SK-N-MC (cell line): ENCODE measurements around the gene KCNC2.

Experiments
- DNase-seq: peaks from one replicate; pipeline ENCODE4 v3.0.0-alpha.2; 2011; ENCODE audit warnings: low read depth, low spot score
- H3K27ac ChIP-seq: fragments of 200-600 bp; sonication (generic); 2 replicates; pipeline ENCODE4 v1.5.1; 2016; ENCODE audit warnings: mixed run types
- H3K36me3 ChIP-seq: fragments of 200-600 bp; sonication (generic); 2 replicates; pipeline ENCODE4 v1.6.1; 2017; ENCODE audit warnings: antibody characterized with exemption, low read length, mixed read lengths; ENCODE audit not compliant: insufficient read depth
- H3K4me3 ChIP-seq: fragments of 200-600 bp; sonication (generic); 2 replicates; pipeline ENCODE4 v1.5.1; 2016
- H3K9ac ChIP-seq: fragments of 200-600 bp; sonication (generic); 2 replicates; pipeline ENCODE4 v1.8.0; 2017; ENCODE audit warnings: mixed run types, mixed read lengths; ENCODE audit not compliant: insufficient read length
- H3K9me3 ChIP-seq: fragments of 200-600 bp; sonication (generic); 2 replicates; pipeline ENCODE4 v1.6.1; 2017; ENCODE audit warnings: low read depth, mild to moderate bottlenecking, antibody characterized with exemption, low read length, moderate library complexity, mixed read lengths
- EZH2 ChIP-seq: fragments of 200-600 bp; sonication (generic); IDR thresholded peaks from one replicate; pipeline ENCODE4 v1.6.1; 2017; ENCODE audit warnings: antibody characterized with exemption
- FOXP2 ChIP-seq: optimal IDR thresholded peaks from 2 replicates; pipeline ENCODE3; 2011; ENCODE audit warnings: mild to moderate bottlenecking, moderate library complexity; ENCODE audit not compliant: insufficient read depth; ENCODE audit errors: extremely low read length, control extremely low read depth
- POLR2AphosphoS5 ChIP-seq: IDR thresholded peaks from 2 replicates; pipeline ENCODE4 v1.6.1; 2012; ENCODE audit warnings: mild to moderate bottlenecking, low read depth, low read length, borderline replicate concordance

The KCNC2 gene

DNA sequence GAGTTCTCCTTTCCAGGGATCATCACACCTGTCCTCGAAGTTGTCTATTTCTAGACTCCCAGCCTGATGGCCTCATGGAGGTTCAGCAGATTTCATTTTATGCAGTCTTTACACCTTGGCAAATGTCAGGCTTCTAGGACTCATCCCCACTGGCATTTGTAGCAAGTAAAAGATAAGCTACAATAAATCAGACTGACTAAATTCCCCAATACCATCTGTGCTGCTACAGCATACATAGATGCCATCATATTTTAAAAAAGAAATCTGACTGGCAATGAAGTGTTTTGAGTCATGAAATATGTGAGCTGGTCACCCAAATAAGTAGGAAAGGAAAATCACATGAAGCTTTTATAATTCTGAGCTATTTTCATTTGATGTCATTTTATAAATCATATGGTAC lies 55.3 kb downstream of the KCNC2 start:
- no peaks in the 10 kb centered on the region for H3K36me3 ChIP-seq
- TF ChIP-seq FOXP2, result no peak
- TF ChIP-seq EZH2, result no peak
- no peak for TF ChIP-seq POLR2AphosphoS5

DNA sequence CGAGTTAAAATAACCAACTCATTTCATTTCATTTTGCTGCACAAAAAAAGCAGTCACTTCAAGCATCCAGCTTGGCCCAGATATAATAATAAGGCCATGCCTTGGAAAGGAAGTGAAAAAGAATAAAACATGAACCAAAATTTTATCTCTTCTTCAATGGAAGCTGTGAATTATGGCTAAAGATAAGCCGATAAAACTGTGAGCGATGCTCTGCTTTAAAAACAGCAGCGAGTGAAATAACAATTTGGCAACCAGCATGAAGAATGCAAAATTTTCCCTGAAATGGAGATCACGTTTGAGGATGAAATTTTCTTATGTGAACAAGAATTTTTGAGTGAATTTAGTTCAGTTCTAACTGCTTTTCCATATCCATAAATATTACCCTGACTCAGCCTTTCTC lies 70.4 kb downstream of the KCNC2 start:
- Histone ChIP-seq H3K9me3 (no peaks in the 10 kb centered on the region), H3K4me3 (no peak overlapping the region), H3K27ac (no peak overlapping the region), H3K36me3 (no peaks in the 10 kb centered on the region), H3K9ac (no peak overlapping the region)
- no peak for DNase-seq
- TF ChIP-seq POLR2AphosphoS5 (no peak), EZH2 (no peak), FOXP2 (no peak)

More for the DNA sequence above, 55.3 kb downstream of the KCNC2 start:
- no peak overlapping the region for H3K27ac ChIP-seq
- H3K9ac ChIP-seq, result no peak overlapping the region
- DNase-seq, result no peak
- H3K9me3 ChIP-seq, result no peaks in the 10 kb centered on the region
- no peak overlapping the region for H3K4me3 ChIP-seq

DNA sequence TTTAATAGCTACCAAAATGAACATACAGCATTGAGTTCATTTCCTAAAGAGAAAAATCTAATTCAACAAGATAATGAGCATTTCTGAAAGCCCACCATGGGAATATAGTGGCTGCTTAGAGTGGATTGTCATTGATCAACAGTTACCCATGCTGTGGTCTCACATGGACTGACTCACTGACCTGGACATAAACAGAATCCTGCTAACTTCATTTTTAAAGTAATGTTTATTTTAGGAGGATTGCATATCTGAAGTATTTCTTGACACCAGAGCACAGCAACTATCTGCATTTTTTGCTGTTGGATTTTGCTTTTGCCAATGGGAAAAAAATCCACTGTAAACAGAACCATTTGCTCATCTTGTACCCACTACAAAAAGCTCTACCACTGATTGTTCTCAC lies 71.7 kb downstream of the KCNC2 start:
- DNase-seq, result no peak
- Histone ChIP-seq H3K9me3 (no peaks in the 10 kb centered on the region), H3K36me3 (no peaks in the 10 kb centered on the region), H3K27ac (no peak overlapping the region), H3K9ac (no peak overlapping the region), H3K4me3 (no peak overlapping the region)
- TF ChIP-seq POLR2AphosphoS5 (no peak), FOXP2 (no peak), EZH2 (no peak)

DNA sequence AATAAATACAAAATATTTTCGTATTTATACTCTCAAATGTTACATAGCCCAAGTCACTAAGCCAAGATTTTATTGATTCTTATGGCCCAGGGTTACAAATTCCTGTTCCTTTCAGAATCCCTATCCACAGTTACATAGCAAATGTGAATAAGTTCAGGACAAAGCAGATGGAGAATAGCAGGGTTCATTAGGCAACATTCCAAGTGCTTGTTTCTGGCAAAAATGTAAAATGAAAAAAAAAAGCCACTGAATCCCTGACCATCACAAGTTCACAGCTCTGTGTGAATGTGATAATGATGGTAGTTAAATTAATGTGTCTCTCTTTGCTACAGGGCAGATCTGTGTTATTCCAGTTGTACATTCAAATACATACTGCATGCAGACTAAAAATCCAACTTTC lies 74.6 kb downstream of the KCNC2 start:
- H3K9me3 ChIP-seq, result no peaks in the 10 kb centered on the region
- H3K27ac ChIP-seq, result no peak overlapping the region

DNA sequence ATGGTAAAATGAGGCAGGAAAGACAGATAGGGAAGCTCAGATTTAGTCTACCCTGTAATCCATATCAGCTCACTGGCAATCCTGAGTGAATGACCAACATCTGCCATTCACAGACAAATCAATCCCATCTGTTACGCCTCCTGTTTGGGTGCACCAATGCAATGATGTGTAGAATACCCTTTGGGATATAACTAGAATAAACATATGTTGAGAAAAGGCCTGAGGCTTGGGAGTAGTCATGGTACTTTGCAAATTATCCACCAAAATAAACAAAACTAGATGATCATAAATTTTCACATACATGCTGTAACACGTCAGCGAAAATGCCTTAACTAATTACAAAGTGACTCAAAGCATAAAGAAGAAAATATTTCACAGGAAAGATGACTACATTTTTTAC lies 78.8 kb downstream of the KCNC2 start:
- no peak overlapping the region for H3K9ac ChIP-seq
- H3K27ac ChIP-seq, result no peak overlapping the region
- no peak for DNase-seq
- no peaks in the 10 kb centered on the region for H3K9me3 ChIP-seq
- H3K36me3 ChIP-seq, result no peaks in the 10 kb centered on the region
- no peak overlapping the region for H3K4me3 ChIP-seq
- no peak for TF ChIP-seq FOXP2
- no peak for TF ChIP-seq POLR2AphosphoS5
- TF ChIP-seq EZH2, result no peak

More for the DNA sequence above, 74.6 kb downstream of the KCNC2 start:
- TF ChIP-seq EZH2, result no peak
- no peak for TF ChIP-seq FOXP2
- TF ChIP-seq POLR2AphosphoS5, result no peak
- DNase-seq, result no peak
- Histone ChIP-seq H3K9ac (no peak overlapping the region), H3K4me3 (no peak overlapping the region), H3K36me3 (no peaks in the 10 kb centered on the region)

DNA sequence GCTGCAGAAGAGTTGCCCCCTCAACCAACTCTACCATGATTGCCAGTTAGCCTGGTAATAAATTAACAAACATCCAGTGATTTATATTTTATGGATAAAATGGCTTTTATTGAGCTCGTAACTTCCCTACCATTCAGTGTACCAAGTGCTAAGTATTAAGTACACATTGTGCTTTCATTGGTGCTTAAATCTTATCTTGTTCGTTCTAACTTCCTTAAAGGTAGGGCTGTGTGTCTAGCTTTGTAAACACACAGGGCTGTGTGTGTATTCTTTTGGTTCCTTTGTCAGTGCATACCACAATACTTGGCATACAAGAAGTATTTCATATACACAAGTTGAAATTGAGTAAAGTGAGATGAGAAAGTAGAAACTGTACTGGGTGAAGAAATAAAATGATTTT lies 80.4 kb downstream of the KCNC2 start:
- H3K9me3 ChIP-seq, result no peaks in the 10 kb centered on the region
- no peaks in the 10 kb centered on the region for H3K36me3 ChIP-seq
- DNase-seq, result no peak
- TF ChIP-seq POLR2AphosphoS5 (no peak), EZH2 (no peak), FOXP2 (no peak)
- H3K27ac ChIP-seq, result no peak overlapping the region
- H3K9ac ChIP-seq, result no peak overlapping the region
- no peak overlapping the region for H3K4me3 ChIP-seq

DNA sequence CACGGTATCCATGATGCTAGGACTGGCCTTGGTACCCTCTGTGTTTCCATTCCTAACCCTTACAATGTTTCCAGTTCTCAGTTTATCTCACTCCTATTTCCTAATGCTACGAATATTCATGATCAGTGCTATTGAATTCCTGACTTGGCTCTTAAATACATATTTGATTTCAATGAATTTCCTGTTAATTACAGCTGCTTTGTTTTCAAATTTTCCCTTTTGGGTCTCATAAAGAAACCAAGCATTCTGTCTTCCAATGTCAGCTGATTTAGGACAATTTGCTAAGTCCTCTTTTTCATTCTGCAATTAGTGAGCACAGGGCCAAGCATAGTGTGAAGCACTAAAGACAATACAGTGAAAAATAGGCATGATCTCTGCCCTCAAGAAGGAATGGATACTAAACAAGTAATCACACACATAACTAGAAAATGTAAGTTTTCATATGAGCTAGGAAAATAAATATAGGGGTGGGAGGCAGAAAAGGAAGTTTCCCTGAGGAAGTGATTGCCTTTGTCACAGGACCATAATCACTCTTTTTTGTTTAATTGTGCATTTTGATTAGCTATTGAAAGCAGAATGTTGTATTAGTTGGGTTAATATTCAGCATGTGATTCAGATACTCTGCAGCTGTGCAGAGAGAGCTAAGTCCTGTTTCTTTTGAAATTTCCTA lies 88.5 kb downstream of the KCNC2 start:
- H3K9ac ChIP-seq, result no peak overlapping the region
- no peak overlapping the region for H3K4me3 ChIP-seq
- no peak overlapping the region for H3K27ac ChIP-seq
- no peak for DNase-seq
- no peaks in the 10 kb centered on the region for H3K9me3 ChIP-seq
- H3K36me3 ChIP-seq, result no peaks in the 10 kb centered on the region
- TF ChIP-seq POLR2AphosphoS5 (no peak), EZH2 (no peak), FOXP2 (no peak)

DNA sequence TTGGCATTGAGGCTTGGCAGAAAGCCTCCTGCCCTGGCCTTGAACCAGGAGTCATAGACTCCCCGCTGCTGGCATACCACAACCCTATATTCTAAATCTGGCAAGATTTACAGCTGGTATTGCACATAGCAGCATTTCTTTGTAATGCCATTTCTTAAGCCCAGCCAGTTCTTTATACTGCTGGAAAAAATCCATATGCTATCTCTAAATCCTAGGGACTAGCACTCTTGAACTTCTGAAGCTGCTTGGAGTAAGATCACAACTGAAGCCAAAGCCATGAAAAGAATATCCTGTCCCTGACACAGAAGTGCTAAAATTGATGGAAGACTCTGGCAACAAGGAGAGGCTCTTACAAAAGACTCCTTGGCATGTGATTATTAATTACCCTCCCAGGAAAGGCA lies 89.3 kb downstream of the KCNC2 start:
- no peak for TF ChIP-seq FOXP2
- no peak for TF ChIP-seq EZH2
- no peak for TF ChIP-seq POLR2AphosphoS5
- no peak for DNase-seq
- Histone ChIP-seq H3K9ac (no peak overlapping the region), H3K27ac (no peak overlapping the region), H3K4me3 (no peak overlapping the region), H3K36me3 (no peaks in the 10 kb centered on the region), H3K9me3 (no peaks in the 10 kb centered on the region)

DNA sequence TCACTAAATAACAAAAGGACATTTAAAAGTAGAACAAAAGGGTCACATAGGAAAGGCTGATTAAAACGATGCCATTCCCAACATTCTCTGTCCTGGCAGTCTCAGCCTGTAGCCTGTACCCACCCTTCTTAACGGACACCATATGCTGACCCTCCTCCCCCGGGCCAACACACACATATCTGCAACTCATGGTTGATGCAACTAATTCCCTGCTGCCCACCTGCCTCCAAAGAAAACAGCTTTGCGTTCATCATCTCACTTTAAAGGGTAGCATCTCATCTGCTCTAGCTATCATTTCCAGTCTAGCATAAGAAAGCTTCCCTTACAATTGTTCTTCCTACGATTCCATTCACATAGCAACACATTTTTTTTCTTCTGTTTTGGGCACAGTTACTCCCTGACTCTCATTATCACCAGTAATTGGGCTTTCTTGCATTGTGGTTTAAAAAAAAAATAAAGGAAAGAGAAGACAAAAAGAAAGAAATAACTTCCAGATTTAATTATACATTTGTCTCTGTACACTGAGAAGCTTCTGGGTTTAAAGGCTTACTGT lies 92.9 kb downstream of the KCNC2 start:
- no peak overlapping the region for H3K27ac ChIP-seq
- no peaks in the 10 kb centered on the region for H3K9me3 ChIP-seq
- H3K36me3 ChIP-seq, result no peaks in the 10 kb centered on the region
- TF ChIP-seq POLR2AphosphoS5 (no peak), FOXP2 (no peak), EZH2 (no peak)
- no peak overlapping the region for H3K4me3 ChIP-seq
- no peak overlapping the region for H3K9ac ChIP-seq
- no peak for DNase-seq
